Stomach (tissue), 9 donors: ENCODE data around the gene KRTAP9-7. TPM values are rescaled to one million over a fixed set of nuclear protein-coding genes. Genes with fewer than 3 reads are reported as not detected.
"Not testable (repeated sequence)": the region's sequence is repeated elsewhere in the genome, so short reads cannot be mapped to it uniquely, and the experiment has no call there.

Experiments used
- DNase-seq, 2 donors: peaks; one replicate each; pipeline versions ENCODE4 v3.0.0 to v3.0.0-alpha.2; 2013 to 2019
- H3K27ac ChIP-seq, 5 donors: fragments of 200-600 bp in 4 of 5; sonication (generic) in 4 of 5; one replicate each; pipeline ENCODE4 v1.5.1; 2013 to 2019; ENCODE audit warnings: mild to moderate bottlenecking in 1 of 5, moderate library complexity in 1 of 5
- H3K27me3 ChIP-seq, 3 donors: fragments of 200-600 bp; sonication (generic); one replicate each; pipeline ENCODE4 v1.5.1; 2017 to 2019; ENCODE audit warnings: mixed run types in 1 of 3
- H3K36me3 ChIP-seq, 4 donors: fragments of 200-600 bp; sonication (generic); 1 replicate in 3 of 4; 2 replicates in 1 of 4; pipeline ENCODE4 v1.5.1; 2016 to 2019
- H3K4me1 ChIP-seq, 4 donors: fragments of 200-600 bp; sonication (generic); one replicate each; pipeline ENCODE4 v1.5.1; 2016 to 2019
- H3K4me3 ChIP-seq, 4 donors: fragments of 200-600 bp; sonication (generic) in 3 of 4; one replicate each; pipeline ENCODE4 v1.5.1; 2016 to 2019; ENCODE audit warnings: mild to moderate bottlenecking in 1 of 4
- H3K9me3 ChIP-seq, 4 donors: fragments of 200-600 bp; sonication (generic); one replicate each; pipeline ENCODE4 v1.5.1; 2016 to 2019
- EP300 ChIP-seq: sonication (generic); formaldehyde crosslinking; IDR thresholded peaks from one replicate; pipeline ENCODE4 v1.6.1; 2017; ENCODE audit warnings: antibody characterized with exemption
- POLR2A ChIP-seq, 4 donors: fragments of 450-650 bp; IDR thresholded peaks; one replicate each; pipeline ENCODE4 v1.6.1; 2016; ENCODE audit warnings: antibody characterized with exemption in 4 of 4, control low read depth in 2 of 4, mild to moderate bottlenecking in 1 of 4, moderate library complexity in 1 of 4
- POLR2AphosphoS5 ChIP-seq, 3 donors: sonication (generic); formaldehyde crosslinking; IDR thresholded peaks; one replicate each; pipeline ENCODE4 v1.6.1; 2016; ENCODE audit warnings: antibody characterized with exemption in 3 of 3
- WGBS, 5 donors: extraction: QIAGEN DNeasy Blood & Tissue Kit in 3 of 5; methylation state at CpG; one replicate each; pipeline versions ENCODE4 v1.1.5 to v1.1.7; 2013 to 2018; 5-methylcytosine and 5-hydroxymethylcytosine counted together
- intact Hi-C: fragments of 100-400 bp; cut with DNase I; formaldehyde crosslinking; loops from one replicate; pipeline ENCODE4 v1.15.1; 2023; ENCODE audit warnings: low total_unique reads
- polyA plus RNA-seq, 3 donors: library from polyadenylated mRNA; stranded (reverse); fragments of 200-250 nt; gene quantifications; one replicate each; pipeline ENCODE4 v1.2.3, GENCODE V29; 2013
- total RNA-seq, 5 donors: library from RNA; depleted of rRNA; stranded (reverse); fragments of >200 nt; gene quantifications; one replicate each; pipeline versions ENCODE4 v1.1.0 to v1.2.3, GENCODE V29; 2014 to 2016
- TF ChIP-seq, protein P1 (sequence below), 7 experiments: fragments of 450-650 bp in 4 of 7; fragments of 200-600 bp in 3 of 7; sonication (generic) in 3 of 7; IDR thresholded peaks; one replicate each; pipeline ENCODE4 v1.5.1; 2016 to 2019; ENCODE audit warnings: antibody characterized with exemption in 7 of 7, control low read depth in 2 of 7, mild to moderate bottlenecking in 1 of 7
- donor health status: healthy with polysubstance abuse.
- donor health status: Bipolar disorder and iron deficiency.
- donor health status: healthy.

KRTAP9-7 gene
- total and polyA plus RNA-seq, 8 donors = not detected

GRCh38 chr17:41265078-41265477, 10.4 kb upstream of the KRTAP9-7 start, which contains the start of gene KRTAP9-6:
Gene KRTAP9-6, plus strand, starts transcription at chr17:41265378. Its CDS starts 0 bp downstream, at chr17:41265378.
- TF ChIP-seq POLR2A (IDR thresholded peaks at IDR 0.05) = no peak
- no peaks in the 10 kb centered on the region for H3K27me3 ChIP-seq
- DNase-seq = no peak
- no peak within 1 kb of the TSS for H3K27ac ChIP-seq
- H3K4me1 ChIP-seq = no peaks in the 10 kb centered on the region
- H3K4me3 ChIP-seq = no peak within 1 kb of the TSS
- no peaks in the 10 kb centered on the region for H3K36me3 ChIP-seq
- WGBS, 5 donors = 43 to 58% (median 50%) methylated on average over 2 of the region's 2 CpGs
- intact Hi-C loops = no loop called here
- no peaks in the 10 kb centered on the region for H3K9me3 ChIP-seq

- H3K9me3 ChIP-seq = no peaks in the 10 kb centered on the region
- no peaks in the 10 kb centered on the region for H3K4me1 ChIP-seq
- no peak for DNase-seq
- no peaks in the 10 kb centered on the region for H3K27me3 ChIP-seq
- intact Hi-C loops = no loop called here
- WGBS, 5 donors = 83 to 91% (median 86%) methylated on average over 3 of the region's 3 CpGs; no CpG with 5 or more reads in 2 of the 5 donors
- H3K4me3 ChIP-seq = no peak overlapping the region
- no peak overlapping the region for H3K27ac ChIP-seq
- H3K36me3 ChIP-seq = no peaks in the 10 kb centered on the region
- TF ChIP-seq POLR2A (IDR thresholded peaks at IDR 0.05) (no peak), EP300 (no peak), POLR2AphosphoS5 (IDR thresholded peaks at IDR 0.05) (no peak)
- TF ChIP-seq, protein P1, sequence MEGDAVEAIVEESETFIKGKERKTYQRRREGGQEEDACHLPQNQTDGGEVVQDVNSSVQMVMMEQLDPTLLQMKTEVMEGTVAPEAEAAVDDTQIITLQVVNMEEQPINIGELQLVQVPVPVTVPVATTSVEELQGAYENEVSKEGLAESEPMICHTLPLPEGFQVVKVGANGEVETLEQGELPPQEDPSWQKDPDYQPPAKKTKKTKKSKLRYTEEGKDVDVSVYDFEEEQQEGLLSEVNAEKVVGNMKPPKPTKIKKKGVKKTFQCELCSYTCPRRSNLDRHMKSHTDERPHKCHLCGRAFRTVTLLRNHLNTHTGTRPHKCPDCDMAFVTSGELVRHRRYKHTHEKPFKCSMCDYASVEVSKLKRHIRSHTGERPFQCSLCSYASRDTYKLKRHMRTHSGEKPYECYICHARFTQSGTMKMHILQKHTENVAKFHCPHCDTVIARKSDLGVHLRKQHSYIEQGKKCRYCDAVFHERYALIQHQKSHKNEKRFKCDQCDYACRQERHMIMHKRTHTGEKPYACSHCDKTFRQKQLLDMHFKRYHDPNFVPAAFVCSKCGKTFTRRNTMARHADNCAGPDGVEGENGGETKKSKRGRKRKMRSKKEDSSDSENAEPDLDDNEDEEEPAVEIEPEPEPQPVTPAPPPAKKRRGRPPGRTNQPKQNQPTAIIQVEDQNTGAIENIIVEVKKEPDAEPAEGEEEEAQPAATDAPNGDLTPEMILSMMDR (IDR thresholded peaks at IDR 0.05) = no peak
Measured at GRCh38 chr17:41267711-41268110, 7.8 kb upstream of the KRTAP9-7 start.

DNA sequence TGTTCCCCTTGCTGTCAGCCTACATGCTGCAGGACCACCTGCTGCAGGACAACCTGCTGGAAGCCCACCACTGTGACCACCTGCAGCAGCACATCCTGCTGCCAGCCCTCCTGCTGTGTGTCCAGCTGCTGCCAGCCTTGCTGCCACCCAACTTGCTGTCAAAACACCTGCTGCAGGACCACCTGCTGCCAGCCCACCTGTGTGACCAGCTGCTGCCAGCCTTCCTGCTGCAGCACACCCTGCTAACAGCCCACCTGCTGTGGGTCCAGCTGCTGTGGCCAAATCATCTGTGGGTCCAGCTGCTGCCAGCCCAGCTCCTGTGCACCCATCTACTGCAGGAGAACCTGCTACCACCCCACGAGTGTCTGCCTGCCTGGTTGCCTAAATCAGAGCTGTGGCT, 4.2 kb upstream of the KRTAP9-7 start:
- H3K4me1 ChIP-seq, DNase-seq, H3K9me3 ChIP-seq, H3K36me3 ChIP-seq, H3K27me3 ChIP-seq, intact Hi-C loops, H3K27ac ChIP-seq, H3K4me3 ChIP-seq: not testable (repeated sequence)
- WGBS, 5 donors = 33% methylated on average over 1 of the region's 1 CpG; no CpG with 5 or more reads in 4 of the 5 donors

DNA sequence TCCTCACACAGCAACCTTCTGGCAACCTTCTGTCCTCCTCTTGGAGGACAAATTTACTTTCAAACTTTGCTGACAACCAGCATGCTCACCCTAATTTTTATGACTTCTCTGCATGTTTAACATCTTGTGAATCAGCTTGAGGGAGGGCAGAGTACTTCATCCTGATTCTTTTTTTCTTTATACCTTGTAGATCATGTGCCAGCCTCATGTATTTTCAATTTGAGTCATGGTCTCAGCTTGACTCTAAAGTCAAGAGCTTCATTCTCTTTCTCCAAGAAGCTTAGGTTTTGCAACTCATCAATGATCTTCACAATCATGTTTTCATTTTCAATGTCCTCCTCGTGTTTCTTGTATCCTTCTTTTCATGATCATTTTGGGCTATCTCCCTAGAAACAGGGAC, 3.6 kb upstream of the KRTAP9-7 start:
- Histone ChIP-seq H3K4me3 (no peak overlapping the region), H3K4me1 (no peaks in the 10 kb centered on the region), H3K9me3 (no peaks in the 10 kb centered on the region), H3K36me3 (no peaks in the 10 kb centered on the region), H3K27ac (no peak overlapping the region), H3K27me3 (peaks cover 0 to 7% (median 0%) of the 10 kb centered on the region in 3 donors)
- TF ChIP-seq POLR2A (IDR thresholded peaks at IDR 0.05) (no peak), EP300 (no peak), POLR2AphosphoS5 (IDR thresholded peaks at IDR 0.05) (no peak)
- TF ChIP-seq, protein P1 (IDR thresholded peaks at IDR 0.05) = no peak
- DNase-seq = no peak
- 52 to 64% (median 57%) methylated on average over 1 of the region's 1 CpG; no CpG with 5 or more reads in 2 of the 5 donors for WGBS, 5 donors
- intact Hi-C loops = no loop called here

- H3K27ac ChIP-seq = no peak overlapping the region
- intact Hi-C loops = no loop called here
- H3K27me3 ChIP-seq = peaks cover 0 to 22% (median 0%) of the 10 kb centered on the region in 3 donors
- peaks cover 0 to 4% (median 0%) of the 10 kb centered on the region in 4 donors for H3K9me3 ChIP-seq
- H3K36me3 ChIP-seq = no peaks in the 10 kb centered on the region
- H3K4me1 ChIP-seq = no peaks in the 10 kb centered on the region
- WGBS, 5 donors = 83 to 93% (median 89%) methylated on average over 3 of the region's 3 CpGs
- TF ChIP-seq, protein P1 (IDR thresholded peaks at IDR 0.05) = no peak
- TF ChIP-seq EP300 (no peak), POLR2AphosphoS5 (IDR thresholded peaks at IDR 0.05) (no peak), POLR2A (IDR thresholded peaks at IDR 0.05) (no peak)
- DNase-seq = no peak
- no peak overlapping the region for H3K4me3 ChIP-seq
Measured at GRCh38 chr17:41278176-41278955, 2.9 kb downstream of the KRTAP9-7 start.
